COR-L47 (cell line): ENCODE measurements around the gene PLK4.
"Not testable (repeated sequence)": the region's sequence is repeated elsewhere in the genome, so short reads cannot be mapped to it uniquely, and the experiment has no call there.

Experiments used
- DNase-seq: peaks from one replicate; lab custom pipeline; 2025; lab: John Stamatoyannopoulos, UW

PLK4 gene

GRCh38 chr4:127916512-127916911, 35.8 kb downstream of the PLK4 start:
- DNase-seq: no peak

- no peak for DNase-seq
Observed at GRCh38 chr4:127917151-127917550, 36.5 kb downstream of the PLK4 start.

GRCh38 chr4:127920521-127920920, 39.8 kb downstream of the PLK4 start:
- no peak for DNase-seq

- no peak for DNase-seq
Observed at GRCh38 chr4:127922226-127922625, 41.5 kb downstream of the PLK4 start.

- DNase-seq: not testable (repeated sequence)
Observed at GRCh38 chr4:127925720-127926119, 45.0 kb downstream of the PLK4 start.

GRCh38 chr4:127930175-127930574, 49.5 kb downstream of the PLK4 start:
- DNase-seq: no peak

- not testable (repeated sequence) for DNase-seq
Observed at GRCh38 chr4:127931836-127932235, 51.1 kb downstream of the PLK4 start.

GRCh38 chr4:127936974-127937373, 56.3 kb downstream of the PLK4 start:
- no peak for DNase-seq
